Adrenal gland (tissue), 5 donors: ENCODE data around the gene IPO7.

Experiments
- CTCF ChIP-seq, 6 experiments: fragments of 450-650 bp in 4 of 6; fragments of 200-600 bp in 2 of 6; sonication (generic) in 1 of 6; IDR thresholded peaks; 1 replicate in 5 of 6; 2 replicates in 1 of 6; pipeline versions ENCODE4 v1.5.1 to v1.8.0; 2016 to 2021; ENCODE audit warnings: antibody characterized with exemption in 6 of 6, mild to moderate bottlenecking in 2 of 6, moderate library complexity in 1 of 6
- POLR2A ChIP-seq, 2 donors: fragments of 450-650 bp; IDR thresholded peaks; one replicate each; pipeline ENCODE4 v1.6.1; 2017; ENCODE audit warnings: antibody characterized with exemption in 2 of 2, mild to moderate bottlenecking in 2 of 2, moderate library complexity in 1 of 2
- donor health status: DM: no; HTN: no; CAD: no.

DNA sequence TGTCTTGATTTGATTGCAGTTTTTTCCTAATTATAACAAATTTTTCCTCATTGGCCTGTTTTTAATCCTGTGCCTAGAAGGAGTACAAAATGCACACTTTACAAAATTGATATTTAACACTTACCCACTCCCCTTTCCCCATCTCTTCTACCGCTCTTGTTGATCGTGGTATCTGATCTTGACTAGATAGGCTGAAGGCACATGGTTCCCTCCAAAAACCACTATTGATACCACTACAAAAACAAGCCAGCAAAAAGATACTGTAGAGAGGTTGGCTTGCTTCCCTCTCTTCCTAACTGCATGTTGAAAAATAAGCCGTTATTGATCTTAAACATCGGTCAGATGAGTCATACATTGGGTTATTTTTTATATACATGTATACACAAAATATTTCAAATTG is 61.8 kb downstream of the IPO7 start:
- TF ChIP-seq CTCF (IDR thresholded peaks at IDR 0.05) = no peak
- TF ChIP-seq POLR2A (IDR thresholded peaks at IDR 0.05) = no peak
